Adrenal gland (tissue), 12 donors: ENCODE data around the gene WDR5. TPM values are rescaled to one million over a fixed set of nuclear protein-coding genes. Genes with fewer than 3 reads are reported as not detected.

Source experiments
- DNase-seq, 7 donors: peaks; one replicate each; pipeline ENCODE4 v3.0.0-alpha.2; 2019 to 2020
- H3K27ac ChIP-seq, 5 donors: fragments of 200-600 bp; sonication (generic) in 4 of 5; 1 replicate in 3 of 5; 2 replicates in 2 of 5; pipeline versions ENCODE4 v1.5.1 to v1.8.0; 2016 to 2020; ENCODE audit warnings: mild to moderate bottlenecking in 1 of 5
- H3K27me3 ChIP-seq: fragments of 200-600 bp; 2 replicates; pipeline ENCODE4 v1.8.0; 2021
- H3K36me3 ChIP-seq, 2 donors: fragments of 200-600 bp; replicated peaks in 1 of 2; 1 replicate in 1 of 2; 2 replicates in 1 of 2; pipeline versions ENCODE4 v1.5.1 to v1.8.0; 2018 to 2022
- H3K4me1 ChIP-seq, 2 donors: fragments of 200-600 bp; replicated peaks in 1 of 2; 1 replicate in 1 of 2; 2 replicates in 1 of 2; pipeline versions ENCODE4 v1.5.1 to v1.8.0; 2018 to 2021
- H3K4me3 ChIP-seq, 4 donors: fragments of 200-600 bp; sonication (generic) in 3 of 4; one replicate each; pipeline ENCODE4 v1.5.1; 2016 to 2018
- H3K9me3 ChIP-seq, 3 donors: fragments of 200-600 bp; sonication (generic) in 1 of 3; replicated peaks in 1 of 3; 1 replicate in 2 of 3; 2 replicates in 1 of 3; pipeline versions ENCODE4 v1.5.1 to v1.8.0; 2016 to 2021
- CTCF ChIP-seq, 6 experiments: fragments of 450-650 bp in 4 of 6; fragments of 200-600 bp in 2 of 6; sonication (generic) in 1 of 6; IDR thresholded peaks; 1 replicate in 5 of 6; 2 replicates in 1 of 6; pipeline versions ENCODE4 v1.5.1 to v1.8.0; 2016 to 2021; ENCODE audit warnings: antibody characterized with exemption in 6 of 6, mild to moderate bottlenecking in 2 of 6, moderate library complexity in 1 of 6
- POLR2A ChIP-seq, 2 donors: fragments of 450-650 bp; IDR thresholded peaks; one replicate each; pipeline ENCODE4 v1.6.1; 2017; ENCODE audit warnings: antibody characterized with exemption in 2 of 2, mild to moderate bottlenecking in 2 of 2, moderate library complexity in 1 of 2
- WGBS, 4 donors: extraction: QIAGEN DNeasy Blood & Tissue Kit in 2 of 4; methylation state at CpG; one replicate each; pipeline versions ENCODE4 v1.1.5 to v1.1.7; 2013 to 2017; 5-methylcytosine and 5-hydroxymethylcytosine counted together
- intact Hi-C, 2 donors: fragments of 100-400 bp; cut with DNase I; formaldehyde crosslinking; loops; one replicate each; pipeline versions ENCODE4 v1.14.1 to v1.15.0; 2022 to 2023
- polyA plus RNA-seq, 3 donors: library from polyadenylated mRNA; stranded (reverse); fragments of 200-250 nt in 2 of 3; fragments of 350-450 nt in 1 of 3; fragmentation: Illumina TruSeq in 1 of 3; extraction: RNeasy Lipid Tissue Mini Kit (QIAGEN cat#74804) in 1 of 3; gene quantifications; one replicate each; pipeline ENCODE4 v1.2.3, GENCODE V29; 2013 to 2014
- total RNA-seq, 9 donors: library from RNA; depleted of rRNA in 4 of 9; stranded (reverse); fragments of >200 nt in 4 of 9; fragments of 120-200 nt in 1 of 9; fragmentation: NEBNext Ultra II Directional in 1 of 9; extraction: Animal tissue kit (Norgen Biotek cat#: 25700) in 1 of 9; gene quantifications; one replicate each; pipeline versions ENCODE4 v1.1.0 to v1.2.4, GENCODE V29; 2013 to 2023
- donor health status: healthy with polysubstance abuse.
- donor health status: Bipolar disorder and iron deficiency.
- donor health status: DM: yes; HTN: yes; CAD: no.
- donor health status: DM: no; HTN: no; CAD: no.
- donor health status: DM: no; HTN: no; CAD: no.
- donor health status: DM: yes; HTN: yes; CAD: no.

The WDR5 gene
- total and polyA plus RNA-seq, 12 donors: 16.6 to 28.5 (median 22.0) TPM

- intact Hi-C loops: loop anchor here in 1 of 2 donors (5.0 kb wide), 1 partner anchor 147 kb away; no protein-coding TSS in a partner anchor
- 35 to 80% (median 47%) methylated on average over 2 to 20 of the region's 20 CpGs for WGBS, 4 donors
Measured at GRCh38 chr9:134175291-134175807, 39.5 kb downstream of the WDR5 start.

GRCh38 chr9:134175808-134176598 lies 40.1 kb downstream of the WDR5 start:
- DNase-seq: peak in 1 of 7 donors; percentile 53
- WGBS, 4 donors: 32 to 59% (median 37%) methylated on average over 12 to 35 of the region's 35 CpGs
- Histone ChIP-seq H3K27ac (no peak overlapping the region), H3K4me1 (peaks cover 9 to 32% of the 10 kb centered on the region in 2 donors), H3K27me3 (no peaks in the 10 kb centered on the region), H3K4me3 (no peak overlapping the region), H3K9me3 (no peaks in the 10 kb centered on the region), H3K36me3 (no peaks in the 10 kb centered on the region)
- TF ChIP-seq CTCF (IDR thresholded peaks at IDR 0.05): peak in 2 of 6 experiments; percentile 14 to 18
- no peak for TF ChIP-seq POLR2A (IDR thresholded peaks at IDR 0.05)
- intact Hi-C loops: loop anchor here in 1 of 2 donors (5.0 kb wide), 1 partner anchor 146 kb away; no protein-coding TSS in a partner anchor

More at GRCh38 chr9:134175291-134175807, 39.5 kb downstream of the WDR5 start:
- H3K9me3 ChIP-seq: no peaks in the 10 kb centered on the region
- peaks cover 9 to 32% of the 10 kb centered on the region in 2 donors for H3K4me1 ChIP-seq
- no peaks in the 10 kb centered on the region for H3K27me3 ChIP-seq
- H3K4me3 ChIP-seq: no peak overlapping the region
- DNase-seq: peak in 1 of 7 donors; percentile 32
- no peak overlapping the region for H3K27ac ChIP-seq
- no peaks in the 10 kb centered on the region for H3K36me3 ChIP-seq
- TF ChIP-seq CTCF (IDR thresholded peaks at IDR 0.05) (no peak), POLR2A (IDR thresholded peaks at IDR 0.05) (no peak)

GRCh38 chr9:134176599-134176968 lies 40.7 kb downstream of the WDR5 start:
- 36 to 57% (median 46%) methylated on average over 5 to 6 of the region's 6 CpGs for WGBS, 4 donors
- Histone ChIP-seq H3K27ac (no peak overlapping the region), H3K9me3 (no peaks in the 10 kb centered on the region), H3K27me3 (no peaks in the 10 kb centered on the region), H3K4me3 (no peak overlapping the region), H3K36me3 (no peaks in the 10 kb centered on the region), H3K4me1 (peaks cover 9 to 34% of the 10 kb centered on the region in 2 donors)
- no peak for DNase-seq
- TF ChIP-seq POLR2A (IDR thresholded peaks at IDR 0.05): no peak
- TF ChIP-seq CTCF (IDR thresholded peaks at IDR 0.05): no peak
- intact Hi-C loops: loop anchor here in 1 of 2 donors (5.0 kb wide), 1 partner anchor 146 kb away; no protein-coding TSS in a partner anchor

GRCh38 chr9:134177186-134177585 lies 41.3 kb downstream of the WDR5 start:
- intact Hi-C loops: loop anchor here in 1 of 2 donors (5.0 kb wide), 1 partner anchor 145 kb away; no protein-coding TSS in a partner anchor
- H3K4me1 ChIP-seq: peaks cover 9 to 36% of the 10 kb centered on the region in 2 donors
- H3K4me3 ChIP-seq: no peak overlapping the region
- H3K9me3 ChIP-seq: no peaks in the 10 kb centered on the region
- 20 to 59% (median 52%) methylated on average over 1 to 17 of the region's 17 CpGs; no CpG with 5 or more reads in 1 of the 4 donors for WGBS, 4 donors
- no peaks in the 10 kb centered on the region for H3K27me3 ChIP-seq
- H3K27ac ChIP-seq: no peak overlapping the region
- DNase-seq: no peak
- TF ChIP-seq POLR2A (IDR thresholded peaks at IDR 0.05): no peak
- no peak for TF ChIP-seq CTCF (IDR thresholded peaks at IDR 0.05)
- H3K36me3 ChIP-seq: no peaks in the 10 kb centered on the region
